HG02938 (cell line): ENCODE data around the gene UFSP1.

Experiments used
- ATAC-seq: cut with Tn5 transposase; IDR thresholded peaks from one replicate; pipeline ENCODE4 v1.9.1; 2021; ENCODE audit warnings: mild to moderate bottlenecking, moderate library complexity; ENCODE audit not compliant: unreplicated experiment

The UFSP1 gene

GRCh38 chr7:100882785-100883526, 6.6 kb downstream of the UFSP1 start:
- no peak for ATAC-seq

- no peak for ATAC-seq
These were observed 7.3 kb downstream of the UFSP1 start for GRCh38 chr7:100882201-100882600.

GRCh38 chr7:100881136-100881535, 8.4 kb downstream of the UFSP1 start:
- no peak for ATAC-seq

GRCh38 chr7:100880645-100881044, 8.9 kb downstream of the UFSP1 start:
- no peak for ATAC-seq

GRCh38 chr7:100879685-100880261, 9.7 kb downstream of the UFSP1 start:
- no peak for ATAC-seq

- no peak for ATAC-seq
These were observed 10.8 kb downstream of the UFSP1 start for GRCh38 chr7:100878685-100879084.

GRCh38 chr7:100878013-100878412, 11.5 kb downstream of the UFSP1 start:
- ATAC-seq, result no peak

GRCh38 chr7:100875356-100875751, 14.2 kb downstream of the UFSP1 start:
- ATAC-seq, result peak; percentile 27

GRCh38 chr7:100874577-100875355, 14.7 kb downstream of the UFSP1 start, which contains the start of gene SRRT:
Gene SRRT, plus strand, starts transcription at chr7:100875103. Its CDS starts 488 bp downstream, at chr7:100875591.
- ATAC-seq, result peak; percentile 84

GRCh38 chr7:100874300-100874576, 15.3 kb downstream of the UFSP1 start:
- no peak for ATAC-seq

GRCh38 chr7:100873599-100874299, 15.8 kb downstream of the UFSP1 start:
- ATAC-seq, result no peak

GRCh38 chr7:100867776-100868485, 21.6 kb downstream of the UFSP1 start:
- ATAC-seq, result no peak

- ATAC-seq, result no peak
These were observed 22.3 kb downstream of the UFSP1 start, which contains the start of gene TRIP6 for GRCh38 chr7:100867040-100867775. Gene TRIP6, plus strand, starts transcription at chr7:100867387. Its CDS starts 111 bp downstream, at chr7:100867498.

GRCh38 chr7:100866729-100867039, 22.8 kb downstream of the UFSP1 start:
- ATAC-seq, result no peak

GRCh38 chr7:100865938-100866728, 23.4 kb downstream of the UFSP1 start:
- no peak for ATAC-seq

- ATAC-seq, result no peak
These were observed 24.1 kb downstream of the UFSP1 start for GRCh38 chr7:100865372-100865911.

GRCh38 chr7:100864263-100864845, 25.2 kb downstream of the UFSP1 start:
- ATAC-seq, result no peak

GRCh38 chr7:100863406-100863950, 26.0 kb downstream of the UFSP1 start:
- no peak for ATAC-seq
